Measurements from ENCODE around the gene SLC1A6.
"Not testable (repeated sequence)": the region's sequence is repeated elsewhere in the genome, so short reads cannot be mapped to it uniquely, and the experiment has no call there.

Gene SLC1A6

GRCh38 chr19:14979476-14980255, at the start of gene SLC1A6:
Gene SLC1A6, minus strand, starts transcription at chr19:14979864. Its CDS starts 6,954 bp downstream, at chr19:14972910.
- no peak for DNase-seq

GRCh38 chr19:15028490-15028889, 48.8 kb upstream of the SLC1A6 start:
- no peak for DNase-seq

- DNase-seq: no peak
Observed at GRCh38 chr19:15025217-15025616, 45.6 kb upstream of the SLC1A6 start.

GRCh38 chr19:15022752-15023151, 43.1 kb upstream of the SLC1A6 start:
- no peak for DNase-seq

GRCh38 chr19:15021286-15022007, 41.8 kb upstream of the SLC1A6 start:
- no peak for DNase-seq

GRCh38 chr19:15018836-15019235, 39.2 kb upstream of the SLC1A6 start:
- not testable (repeated sequence) for DNase-seq

- DNase-seq: no peak
Observed at GRCh38 chr19:15015946-15016542, 36.4 kb upstream of the SLC1A6 start.

GRCh38 chr19:15014579-15014978, 34.9 kb upstream of the SLC1A6 start:
- DNase-seq: no peak

GRCh38 chr19:15010501-15011300, 31.0 kb upstream of the SLC1A6 start:
- no peak for DNase-seq

GRCh38 chr19:15008308-15008707, 28.6 kb upstream of the SLC1A6 start:
- DNase-seq: no peak

- DNase-seq: no peak
Observed at GRCh38 chr19:14997981-14998380, 18.3 kb upstream of the SLC1A6 start.

GRCh38 chr19:14992780-14993179, 13.1 kb upstream of the SLC1A6 start:
- no peak for DNase-seq

GRCh38 chr19:14985133-14985532, 5.5 kb upstream of the SLC1A6 start:
- no peak for DNase-seq

- DNase-seq: no peak
Observed at GRCh38 chr19:14978161-14978776, 1.4 kb downstream of the SLC1A6 start.

GRCh38 chr19:14977128-14977527, 2.5 kb downstream of the SLC1A6 start:
- no peak for DNase-seq

- DNase-seq: no peak
Observed at GRCh38 chr19:14974488-14974887, 5.2 kb downstream of the SLC1A6 start.

- DNase-seq: no peak
Observed at GRCh38 chr19:14972676-14973075, 7.0 kb downstream of the SLC1A6 start.

GRCh38 chr19:14971474-14971873, 8.2 kb downstream of the SLC1A6 start:
- DNase-seq: no peak

- no peak for DNase-seq
Observed at GRCh38 chr19:14968247-14968646, 11.4 kb downstream of the SLC1A6 start.

- no peak for DNase-seq
Observed at GRCh38 chr19:14961956-14962685, 17.5 kb downstream of the SLC1A6 start.

- no peak for DNase-seq
Observed at GRCh38 chr19:14959263-14959662, 20.4 kb downstream of the SLC1A6 start.

GRCh38 chr19:14957464-14957863, 22.2 kb downstream of the SLC1A6 start:
- no peak for DNase-seq

All from COR-L47 (cell line).